Measurements from ENCODE around the gene APCDD1. TPM values are rescaled to one million over a fixed set of nuclear protein-coding genes. Genes with fewer than 3 reads are reported as not detected.

APCDD1 gene
- total and polyA plus RNA-seq, 2 experiments from 2014 or later: 0.31 to 1.0 TPM

- H3K27me3 Mint-ChIP-seq (ENCODE audit: insufficient read depth, low read depth, poor library complexity): peaks cover 26% of the 10 kb centered on the region
- Histone ChIP-seq H4K20me1 (replicated peaks; ENCODE audit: insufficient read depth) (no peaks in the 10 kb centered on the region; the same call in none of the 2 replicates), H3K79me2 (replicated peaks; ENCODE audit: insufficient read depth) (no peaks in the 10 kb centered on the region), H3K4me2 (no peak overlapping the region), H3K27ac (ENCODE audit: low read depth) (no peak overlapping the region), H3F3A (replicated peaks; ENCODE audit: low read depth) (0 out of 2 replicates have a peak, but pooled peaks cover 3% of the 10 kb centered on the region), H2AFZ (no peak overlapping the region), H3K9me2 (ENCODE audit: insufficient read depth) (no peaks in the 10 kb centered on the region), H3K27me3 (ENCODE audit: insufficient read depth) (peaks cover 58% of the 10 kb centered on the region), H3K4me3 (no peak overlapping the region), H3K36me3 (ENCODE audit: insufficient read depth) (no peaks in the 10 kb centered on the region), H3K4me1 (ENCODE audit: insufficient read depth) (peaks cover 12% of the 10 kb centered on the region; the same call in 1 of the 2 replicates)
- no peak for ATAC-seq
- H3K4me3 Mint-ChIP-seq: no peak overlapping the region
- no peak for DNase-seq (ENCODE audit: low spot score)
- no peak for TF ChIP-seq NANOG (IDR thresholded peaks at IDR 0.05; ENCODE audit: borderline replicate concordance)
- TF ChIP-seq ZNF114 (CRISPR knock-in tag; IDR thresholded peaks at IDR 0.05): no peak
- TF ChIP-seq EZH2phosphoT487 (IDR thresholded peaks at IDR 0.05; ENCODE audit: unreplicated experiment): no peak
- no peak for TF ChIP-seq POLR2AphosphoS5 (IDR thresholded peaks at IDR 0.05; ENCODE audit: low read depth)
- no peak for TF ChIP-seq CREB1 (CRISPR knock-in tag; IDR thresholded peaks at IDR 0.05; ENCODE audit: low read depth)
- TF ChIP-seq JUNB (IDR thresholded peaks at IDR 0.05; ENCODE audit: unreplicated experiment): no peak
- no peak for TF ChIP-seq CTCF (conservative IDR thresholded peaks at IDR 0.05; ENCODE audit: low read depth in 2 of 2)
- no peak for TF ChIP-seq ZNF331 (CRISPR knock-in tag; IDR thresholded peaks at IDR 0.05; ENCODE audit: low read depth)
- TF ChIP-seq ETS1 (IDR thresholded peaks at IDR 0.05): no peak
- TF ChIP-seq EZH2 (IDR thresholded peaks at IDR 0.05; ENCODE audit: low read depth, unreplicated experiment): no peak
- TF ChIP-seq REST (IDR thresholded peaks at IDR 0.05; ENCODE audit: unreplicated experiment): no peak
- TF ChIP-seq ZNF462 (CRISPR knock-in tag; IDR thresholded peaks at IDR 0.05): no peak
- no peak for TF ChIP-seq STAT1 (IDR thresholded peaks at IDR 0.05; ENCODE audit: unreplicated experiment)
- no peaks in the 10 kb centered on the region for H3K9me3 Mint-ChIP-seq
- no peak overlapping the region for H3K27ac Mint-ChIP-seq
- no peaks in the 10 kb centered on the region for H3K36me3 Mint-ChIP-seq (ENCODE audit: low read depth)
- H3K4me1 Mint-ChIP-seq: peaks cover 22% of the 10 kb centered on the region
Measured at GRCh38 chr18:10457128-10457527, 2.7 kb downstream of the APCDD1 start.

Measured in GM23338 (cell line).